Liver (tissue), 3 donors: Measurements from ENCODE around the gene MLLT10.

Source experiments
- ATF3 ChIP-seq: IDR thresholded peaks from 2 replicates; pipeline ENCODE4 v1.6.1; 2016; ENCODE audit warnings: antibody characterized with exemption
- CTCF ChIP-seq: fragments of 150-350 bp; IDR thresholded peaks from 2 replicates; pipeline ENCODE4 v1.5.1; 2017; ENCODE audit warnings: improper control_type of control experiment, low read depth, low read length; ENCODE audit not compliant: missing input control
- EGR1 ChIP-seq, 2 donors: IDR thresholded peaks; 2 replicates each; pipeline ENCODE4 v1.6.1; 2016 to 2018; ENCODE audit warnings: antibody characterized with exemption in 2 of 2, low read depth in 2 of 2
- FOXA1 ChIP-seq: IDR thresholded peaks from 2 replicates; pipeline ENCODE4 v1.6.1; 2016; ENCODE audit warnings: antibody characterized with exemption
- GABPA ChIP-seq, 2 donors: IDR thresholded peaks in 1 of 2; conservative IDR thresholded peaks in 1 of 2; 2 replicates each; pipeline ENCODE4 v1.6.1; 2016; ENCODE audit warnings: antibody characterized with exemption in 2 of 2, mild to moderate bottlenecking in 1 of 2, moderate library complexity in 1 of 2
- JUND ChIP-seq, 2 donors: IDR thresholded peaks; 2 replicates each; pipeline ENCODE4 v1.6.1; 2016; ENCODE audit warnings: antibody characterized with exemption in 2 of 2
- MAX ChIP-seq: IDR thresholded peaks from 2 replicates; pipeline ENCODE4 v1.6.1; 2016; ENCODE audit warnings: antibody characterized with exemption
- RAD21 ChIP-seq, 2 donors: IDR thresholded peaks; 2 replicates each; pipeline ENCODE4 v1.6.1; 2016; ENCODE audit warnings: antibody characterized with exemption in 2 of 2, mild to moderate bottlenecking in 2 of 2
- REST ChIP-seq: IDR thresholded peaks from 2 replicates; pipeline ENCODE4 v1.6.1; 2016; ENCODE audit warnings: antibody characterized with exemption, mild to moderate bottlenecking
- RXRA ChIP-seq, 2 donors: IDR thresholded peaks; 2 replicates each; pipeline ENCODE4 v1.6.1; 2017 to 2018; ENCODE audit warnings: antibody characterized with exemption in 2 of 2, mild to moderate bottlenecking in 1 of 2
- SP1 ChIP-seq: IDR thresholded peaks from 2 replicates; pipeline ENCODE4 v1.6.1; 2018; ENCODE audit warnings: antibody characterized with exemption, mild to moderate bottlenecking
- TAF1 ChIP-seq: conservative IDR thresholded peaks from 2 replicates; pipeline ENCODE4 v1.6.1; 2016; ENCODE audit warnings: antibody characterized with exemption, mild to moderate bottlenecking
- YY1 ChIP-seq: IDR thresholded peaks from 2 replicates; pipeline ENCODE4 v1.6.1; 2016; ENCODE audit warnings: antibody characterized with exemption, mild to moderate bottlenecking
- ZBTB33 ChIP-seq: IDR thresholded peaks from 2 replicates; pipeline ENCODE4 v1.6.1; 2016; ENCODE audit warnings: antibody characterized with exemption
- donor health status: healthy.
- donor health status: healthy.

GRCh38 chr10:21726601-21727225 is 192.7 kb downstream of the MLLT10 start:
- TF ChIP-seq REST (no peak), CTCF (no peak), SP1 (no peak), ATF3 (no peak), MAX (no peak), ZBTB33 (no peak), RAD21 (IDR thresholded peaks at IDR 0.05) (no peak), TAF1 (no peak), RXRA (IDR thresholded peaks at IDR 0.05) (no peak), FOXA1 (no peak), JUND (IDR thresholded peaks at IDR 0.05) (no peak), GABPA (IDR thresholded peaks at IDR 0.05 in 1 of 2, conservative IDR thresholded peaks at IDR 0.05 in 1 of 2) (no peak), YY1 (no peak), EGR1 (IDR thresholded peaks at IDR 0.05; ENCODE audit: low read depth in 2 of 2) (no peak)
